ENCODE data around the gene SIRPB2.
"Not testable (repeated sequence)": the region's sequence is repeated elsewhere in the genome, so short reads cannot be mapped to it uniquely, and the experiment has no call there.

Gene SIRPB2

DNA sequence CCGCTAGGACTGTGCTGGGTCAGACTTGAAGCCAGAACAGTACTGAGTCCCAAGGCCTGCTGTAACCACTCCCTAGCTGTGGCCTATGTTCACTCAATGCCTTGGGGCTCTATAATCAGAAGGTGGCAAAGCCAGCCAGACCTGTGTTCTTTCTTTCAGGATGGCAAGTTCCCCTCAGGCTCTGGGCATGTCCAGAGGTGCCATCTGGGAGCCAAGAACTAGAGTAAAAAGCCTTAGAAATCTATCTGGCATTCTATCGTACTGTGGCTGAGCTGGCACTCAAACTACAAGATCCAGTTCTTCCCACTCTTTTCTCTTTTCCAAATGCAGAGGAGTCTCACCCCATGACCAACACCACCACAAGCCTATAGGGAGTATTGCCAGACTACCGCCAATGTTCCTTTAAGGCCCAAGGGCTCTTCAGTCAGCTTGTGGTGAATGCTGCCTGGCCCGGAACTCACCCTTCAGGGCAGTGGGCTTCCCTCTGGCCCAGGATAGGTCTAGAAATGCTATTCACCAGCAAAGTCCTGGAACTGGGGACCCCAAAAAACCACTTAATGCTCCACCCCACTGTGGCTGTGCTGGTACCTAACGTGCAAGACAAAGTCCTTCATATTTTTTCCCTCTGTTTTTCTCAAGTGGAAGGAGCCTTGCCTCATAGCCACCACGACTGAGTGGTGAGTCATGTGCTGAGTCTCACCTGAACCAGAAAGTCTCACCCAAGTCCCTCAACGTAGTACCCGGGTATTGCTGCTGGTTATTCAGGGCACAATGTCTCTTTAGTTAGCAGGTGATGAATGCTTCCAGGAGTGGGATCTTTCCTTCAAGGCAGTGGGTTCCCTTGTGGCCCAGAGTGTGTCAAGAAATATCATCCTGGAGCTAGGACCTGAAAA, 8.6 kb upstream of the SIRPB2 start:
- Histone ChIP-seq H3K36me3 (no peaks in the 10 kb centered on the region), H3K27ac (no peak overlapping the region), H3K4me3 (no peak overlapping the region), H3K4me1 (peaks cover 0 to 6% (median 0%) of the 10 kb centered on the region in 4 donors), H3K9me3 (peaks cover 0 to 7% (median 0%) of the 10 kb centered on the region in 3 donors), H3K27me3 (peaks cover 0 to 8% of the 10 kb centered on the region in 2 donors)
- TF ChIP-seq, protein P1, sequence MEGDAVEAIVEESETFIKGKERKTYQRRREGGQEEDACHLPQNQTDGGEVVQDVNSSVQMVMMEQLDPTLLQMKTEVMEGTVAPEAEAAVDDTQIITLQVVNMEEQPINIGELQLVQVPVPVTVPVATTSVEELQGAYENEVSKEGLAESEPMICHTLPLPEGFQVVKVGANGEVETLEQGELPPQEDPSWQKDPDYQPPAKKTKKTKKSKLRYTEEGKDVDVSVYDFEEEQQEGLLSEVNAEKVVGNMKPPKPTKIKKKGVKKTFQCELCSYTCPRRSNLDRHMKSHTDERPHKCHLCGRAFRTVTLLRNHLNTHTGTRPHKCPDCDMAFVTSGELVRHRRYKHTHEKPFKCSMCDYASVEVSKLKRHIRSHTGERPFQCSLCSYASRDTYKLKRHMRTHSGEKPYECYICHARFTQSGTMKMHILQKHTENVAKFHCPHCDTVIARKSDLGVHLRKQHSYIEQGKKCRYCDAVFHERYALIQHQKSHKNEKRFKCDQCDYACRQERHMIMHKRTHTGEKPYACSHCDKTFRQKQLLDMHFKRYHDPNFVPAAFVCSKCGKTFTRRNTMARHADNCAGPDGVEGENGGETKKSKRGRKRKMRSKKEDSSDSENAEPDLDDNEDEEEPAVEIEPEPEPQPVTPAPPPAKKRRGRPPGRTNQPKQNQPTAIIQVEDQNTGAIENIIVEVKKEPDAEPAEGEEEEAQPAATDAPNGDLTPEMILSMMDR (IDR thresholded peaks at IDR 0.05), result no peak
- no peak for DNase-seq
- intact Hi-C loops (cut with DNase I; ENCODE audit: low total_unique reads), result no loop called here

DNA sequence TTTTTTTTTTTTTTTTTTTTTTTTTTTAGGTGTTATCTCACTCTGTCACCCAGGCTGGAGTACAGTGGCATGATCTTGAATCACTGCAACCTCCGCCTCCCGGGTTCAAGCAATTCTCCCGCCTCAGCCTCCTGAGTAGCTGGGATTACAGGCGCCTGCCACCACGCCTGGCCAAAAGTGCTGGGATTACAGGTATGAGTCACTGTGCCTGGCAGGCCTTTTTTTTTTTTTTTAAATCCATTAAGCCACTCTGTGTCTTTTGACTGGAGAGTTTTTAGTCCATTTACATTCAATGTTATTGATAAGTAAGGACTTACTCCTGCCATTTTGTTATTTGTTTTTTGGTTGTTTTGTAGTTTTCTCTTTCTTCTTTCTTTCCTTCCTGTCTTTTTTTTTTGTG, 6.2 kb upstream of the SIRPB2 start:
- H3K9me3 ChIP-seq; DNase-seq; H3K4me1 ChIP-seq; H3K4me3 ChIP-seq; intact Hi-C loops (cut with DNase I; ENCODE audit: low total_unique reads); H3K27ac ChIP-seq; H3K36me3 ChIP-seq; H3K27me3 ChIP-seq: not testable (repeated sequence)

DNA sequence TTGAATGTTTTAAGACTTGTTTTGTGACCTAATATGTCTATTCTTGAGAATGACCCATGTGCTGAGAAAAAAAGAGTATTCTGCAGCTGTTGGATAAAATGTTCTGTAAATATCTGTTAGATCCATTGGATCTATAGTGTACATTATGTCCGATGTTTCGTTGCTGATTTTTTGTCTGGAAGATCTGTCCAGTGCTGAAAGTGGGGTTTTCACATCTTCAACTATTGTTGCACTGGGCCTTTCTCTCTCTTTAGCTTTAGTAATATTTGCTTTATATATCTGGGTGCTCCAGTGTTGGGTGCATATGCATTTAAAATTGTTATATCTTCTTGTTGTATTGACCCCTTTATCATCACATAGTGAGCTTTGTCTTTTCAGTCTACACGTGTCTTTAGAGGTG, 5.7 kb upstream of the SIRPB2 start:
- intact Hi-C loops (cut with DNase I; ENCODE audit: low total_unique reads), result no loop called here
- TF ChIP-seq, protein P1 (IDR thresholded peaks at IDR 0.05), result no peak
- no peaks in the 10 kb centered on the region for H3K9me3 ChIP-seq
- peaks cover 0 to 8% of the 10 kb centered on the region in 2 donors for H3K27me3 ChIP-seq
- no peak overlapping the region for H3K4me3 ChIP-seq
- DNase-seq, result no peak
- no peaks in the 10 kb centered on the region for H3K36me3 ChIP-seq
- H3K27ac ChIP-seq, result no peak overlapping the region
- H3K4me1 ChIP-seq, result peaks cover 0 to 3% (median 0%) of the 10 kb centered on the region in 4 donors

DNA sequence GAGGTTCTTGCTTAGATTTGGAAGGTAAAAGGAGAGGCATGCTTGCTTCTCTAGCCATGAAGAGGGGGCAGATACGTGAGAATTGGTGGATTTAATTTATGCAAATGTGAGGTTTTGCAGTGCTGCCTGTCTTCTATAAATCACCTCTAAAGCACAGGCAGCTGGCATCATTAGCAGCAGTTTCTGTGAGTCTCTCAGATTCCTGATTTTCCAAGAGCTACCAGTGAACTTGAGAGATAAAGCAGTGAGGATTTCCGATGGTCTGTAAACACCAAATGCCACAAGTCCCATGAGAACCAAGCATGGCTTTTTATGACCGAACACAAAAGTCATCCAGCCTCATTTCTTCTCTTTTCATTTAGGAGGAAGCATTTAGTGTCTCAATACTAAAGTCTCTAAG, 3.2 kb upstream of the SIRPB2 start:
- TF ChIP-seq, protein P1 (IDR thresholded peaks at IDR 0.05), result no peak
- Histone ChIP-seq H3K36me3 (no peaks in the 10 kb centered on the region), H3K27me3 (peaks cover 0 to 4% of the 10 kb centered on the region in 2 donors), H3K4me1 (peaks cover 0 to 1% (median 0%) of the 10 kb centered on the region in 4 donors), H3K27ac (no peak overlapping the region), H3K4me3 (no peak overlapping the region), H3K9me3 (no peaks in the 10 kb centered on the region)
- no peak for DNase-seq
- intact Hi-C loops (cut with DNase I; ENCODE audit: low total_unique reads), result no loop called here

DNA sequence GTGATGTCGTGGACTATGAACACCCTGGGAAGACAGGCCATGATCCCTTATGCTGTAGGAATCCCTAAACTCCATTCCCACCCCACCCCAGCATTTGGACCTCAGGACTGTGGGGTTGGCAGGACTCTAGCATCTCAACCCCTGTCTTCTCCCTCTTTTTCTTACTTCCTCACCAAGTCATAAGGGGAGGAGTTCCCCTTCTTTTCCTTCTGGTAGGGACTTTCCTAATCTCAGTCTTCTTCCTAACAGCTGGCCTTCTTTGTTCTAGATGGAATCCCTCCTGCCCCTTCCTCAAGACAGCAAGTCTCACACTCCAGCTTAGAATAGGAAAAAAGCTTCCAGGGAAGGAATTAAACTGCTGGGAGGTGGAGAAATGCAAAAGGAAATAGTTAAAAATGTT, 2.3 kb upstream of the SIRPB2 start:
- H3K27ac ChIP-seq, result no peak overlapping the region
- intact Hi-C loops (cut with DNase I; ENCODE audit: low total_unique reads), result no loop called here
- H3K4me3 ChIP-seq, result no peak overlapping the region
- H3K36me3 ChIP-seq, result no peaks in the 10 kb centered on the region
- peaks cover 0 to 4% of the 10 kb centered on the region in 2 donors for H3K27me3 ChIP-seq
- H3K9me3 ChIP-seq, result no peaks in the 10 kb centered on the region
- DNase-seq, result no peak
- H3K4me1 ChIP-seq, result no peaks in the 10 kb centered on the region
- TF ChIP-seq, protein P1 (IDR thresholded peaks at IDR 0.05), result no peak

DNA sequence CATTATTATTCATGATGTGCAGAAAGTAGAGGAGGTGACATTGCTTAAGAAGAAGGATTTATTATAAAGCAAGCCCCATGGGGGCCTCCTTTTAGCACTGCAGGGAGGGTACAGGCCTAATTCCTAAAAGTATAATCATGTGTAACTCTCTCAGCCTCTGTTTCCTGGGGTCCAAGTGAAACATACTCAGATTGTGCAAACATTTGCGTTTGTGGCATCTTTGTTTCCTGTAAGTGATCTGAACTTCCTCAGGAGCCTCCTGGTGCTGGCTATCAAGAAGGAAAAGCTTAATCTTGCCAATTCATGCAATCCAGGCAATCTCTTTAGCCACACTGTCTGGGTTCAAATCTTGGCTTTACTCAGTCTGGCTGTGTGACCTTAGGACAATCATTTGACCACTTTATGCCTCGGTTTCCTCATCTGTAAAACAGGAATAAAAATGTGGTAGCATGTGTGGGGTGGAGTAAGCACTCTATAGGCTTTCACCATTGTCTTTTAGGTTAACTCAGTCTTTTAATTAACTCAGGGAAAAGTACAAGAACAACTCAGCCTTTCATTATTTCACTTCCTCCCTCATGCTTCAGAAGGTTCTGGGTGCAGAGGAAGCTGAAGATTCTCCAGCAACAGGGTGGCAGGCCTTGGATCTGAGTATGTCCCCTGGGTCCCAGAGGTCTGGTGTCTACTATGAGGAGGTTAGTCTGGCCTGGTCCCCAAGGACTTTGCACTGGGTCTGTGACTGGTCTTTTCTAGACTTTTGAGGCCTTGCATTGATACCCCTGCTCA, 831 bp upstream of the SIRPB2 start:
- peaks cover 0 to 4% of the 10 kb centered on the region in 2 donors for H3K27me3 ChIP-seq
- DNase-seq, result no peak
- H3K4me3 ChIP-seq, result no peak overlapping the region
- no peaks in the 10 kb centered on the region for H3K4me1 ChIP-seq
- no peak overlapping the region for H3K27ac ChIP-seq
- no peaks in the 10 kb centered on the region for H3K9me3 ChIP-seq
- TF ChIP-seq, protein P1 (IDR thresholded peaks at IDR 0.05), result no peak
- intact Hi-C loops (cut with DNase I; ENCODE audit: low total_unique reads), result no loop called here
- H3K36me3 ChIP-seq, result no peaks in the 10 kb centered on the region
